Prostate gland (tissue), 2 donors: ENCODE results near the gene TNXB. TPM values are rescaled to one million over a fixed set of nuclear protein-coding genes. Genes with fewer than 3 reads are reported as not detected.

Experiments
- DNase-seq: peaks from one replicate; pipeline ENCODE4 v3.0.0-alpha.2; 2019; ENCODE audit warnings: low spot score
- H3K27ac ChIP-seq, 2 donors: fragments of 200-600 bp; sonication (generic); 2 replicates each; pipeline ENCODE4 v1.5.1; 2017 to 2019
- H3K27me3 ChIP-seq: fragments of 200-600 bp; sonication (generic); replicated peaks from 2 replicates; pipeline ENCODE4 v1.5.1; 2019; ENCODE audit not compliant: insufficient read depth
- H3K36me3 ChIP-seq, 2 donors: fragments of 200-600 bp; sonication (generic); 1 replicate in 1 of 2; 2 replicates in 1 of 2; pipeline versions ENCODE4 v1.5.1 to v1.8.1; 2017 to 2019
- H3K4me1 ChIP-seq: fragments of 200-600 bp; sonication (generic); replicated peaks from 2 replicates; pipeline ENCODE4 v1.5.1; 2019
- H3K4me3 ChIP-seq, 2 donors: fragments of 200-600 bp; sonication (generic); 2 replicates each; pipeline ENCODE4 v1.5.1; 2017 to 2019
- H3K9me3 ChIP-seq: fragments of 200-600 bp; sonication (generic); 2 replicates; pipeline ENCODE4 v1.5.1; 2017
- POLR2A ChIP-seq: fragments of 450-650 bp; IDR thresholded peaks from one replicate; pipeline ENCODE4 v1.6.1; 2016; ENCODE audit warnings: antibody characterized with exemption, mild to moderate bottlenecking
- POLR2AphosphoS5 ChIP-seq: sonication (generic); formaldehyde crosslinking; IDR thresholded peaks from one replicate; pipeline ENCODE4 v1.6.1; 2017; ENCODE audit warnings: antibody characterized with exemption
- WGBS: methylation state at CpG from one replicate; pipeline ENCODE4 v1.1.5; 2018; 5-methylcytosine and 5-hydroxymethylcytosine counted together
- intact Hi-C: fragments of 100-400 bp; cut with DNase I; formaldehyde crosslinking; loops from one replicate; pipeline ENCODE4 v1.14.2; 2022
- total RNA-seq, 2 donors: library from RNA; depleted of rRNA; stranded (reverse); fragments of >200 nt; gene quantifications; one replicate each; pipeline ENCODE4 v1.1.0, GENCODE V29; 2016
- TF ChIP-seq, protein P1 (sequence below), 4 experiments: fragments of 200-600 bp in 2 of 4; fragments of 450-650 bp in 2 of 4; sonication (generic) in 2 of 4; IDR thresholded peaks; 1 replicate in 3 of 4; 2 replicates in 1 of 4; pipeline ENCODE4 v1.5.1; 2016 to 2019; ENCODE audit warnings: antibody characterized with exemption in 4 of 4, mild to moderate bottlenecking in 2 of 4, moderate library complexity in 2 of 4

The TNXB gene
- total RNA-seq, 2 donors from 2014 or later, result 18.5 to 29.1 TPM

DNA sequence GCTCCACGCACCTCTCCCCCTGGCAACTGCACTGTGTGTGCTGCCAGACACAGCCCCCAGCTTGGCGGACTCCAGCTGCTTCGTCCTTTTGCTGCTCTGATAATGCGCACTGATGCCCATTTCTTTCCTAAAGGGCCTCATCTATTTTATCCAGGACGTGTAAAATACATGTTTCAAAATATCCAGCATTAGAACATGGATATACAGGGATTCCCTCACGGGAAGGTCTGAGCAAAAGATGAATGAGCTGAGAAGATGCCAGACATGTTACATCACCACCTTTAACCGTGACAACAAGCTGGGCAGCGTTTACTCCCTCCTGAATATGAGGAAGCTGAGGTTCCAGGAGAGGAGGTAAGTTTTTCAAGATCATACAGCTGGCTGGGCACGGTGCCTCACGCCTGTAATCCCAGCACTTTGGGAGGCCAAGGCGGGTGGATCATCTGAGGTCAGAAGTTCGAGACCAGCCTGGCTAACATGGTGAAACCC, 32.8 kb downstream of the TNXB start:
- intact Hi-C loops, result no loop called here
- no peaks in the 10 kb centered on the region for H3K4me1 ChIP-seq
- TF ChIP-seq POLR2AphosphoS5 (no peak), POLR2A (no peak)
- TF ChIP-seq, protein P1, sequence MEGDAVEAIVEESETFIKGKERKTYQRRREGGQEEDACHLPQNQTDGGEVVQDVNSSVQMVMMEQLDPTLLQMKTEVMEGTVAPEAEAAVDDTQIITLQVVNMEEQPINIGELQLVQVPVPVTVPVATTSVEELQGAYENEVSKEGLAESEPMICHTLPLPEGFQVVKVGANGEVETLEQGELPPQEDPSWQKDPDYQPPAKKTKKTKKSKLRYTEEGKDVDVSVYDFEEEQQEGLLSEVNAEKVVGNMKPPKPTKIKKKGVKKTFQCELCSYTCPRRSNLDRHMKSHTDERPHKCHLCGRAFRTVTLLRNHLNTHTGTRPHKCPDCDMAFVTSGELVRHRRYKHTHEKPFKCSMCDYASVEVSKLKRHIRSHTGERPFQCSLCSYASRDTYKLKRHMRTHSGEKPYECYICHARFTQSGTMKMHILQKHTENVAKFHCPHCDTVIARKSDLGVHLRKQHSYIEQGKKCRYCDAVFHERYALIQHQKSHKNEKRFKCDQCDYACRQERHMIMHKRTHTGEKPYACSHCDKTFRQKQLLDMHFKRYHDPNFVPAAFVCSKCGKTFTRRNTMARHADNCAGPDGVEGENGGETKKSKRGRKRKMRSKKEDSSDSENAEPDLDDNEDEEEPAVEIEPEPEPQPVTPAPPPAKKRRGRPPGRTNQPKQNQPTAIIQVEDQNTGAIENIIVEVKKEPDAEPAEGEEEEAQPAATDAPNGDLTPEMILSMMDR (IDR thresholded peaks at IDR 0.05), result no peak
- no peaks in the 10 kb centered on the region for H3K36me3 ChIP-seq
- DNase-seq, result no peak
- no peak overlapping the region for H3K4me3 ChIP-seq
- no peaks in the 10 kb centered on the region for H3K27me3 ChIP-seq
- H3K9me3 ChIP-seq, result no peaks in the 10 kb centered on the region
- 42% methylated on average over 12 of the region's 12 CpGs for WGBS
- H3K27ac ChIP-seq, result no peak overlapping the region

DNA sequence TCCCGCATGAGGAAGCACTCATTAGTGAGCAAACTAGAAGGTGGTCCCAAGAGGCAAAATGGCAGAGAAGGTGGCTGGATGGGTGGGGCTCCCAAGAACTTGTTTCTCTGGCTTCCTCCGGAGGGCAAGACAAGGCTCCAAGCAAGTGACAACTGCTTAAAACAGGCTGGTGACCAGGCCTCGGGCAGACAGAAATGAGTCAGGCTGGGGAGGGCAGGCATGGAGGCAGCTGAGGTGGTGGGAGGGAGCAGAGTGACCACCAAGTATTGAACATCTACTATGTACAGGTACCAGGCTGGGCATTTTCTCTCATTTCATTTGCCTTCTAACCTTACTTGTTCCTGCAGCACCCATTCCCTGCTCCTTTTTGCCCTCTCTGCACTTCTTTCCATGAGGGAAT, 33.4 kb downstream of the TNXB start:
- Histone ChIP-seq H3K27ac (no peak overlapping the region), H3K9me3 (no peaks in the 10 kb centered on the region), H3K4me1 (no peaks in the 10 kb centered on the region), H3K4me3 (no peak overlapping the region), H3K27me3 (no peaks in the 10 kb centered on the region), H3K36me3 (no peaks in the 10 kb centered on the region)
- intact Hi-C loops, result no loop called here
- no peak for DNase-seq
- TF ChIP-seq, protein P1 (IDR thresholded peaks at IDR 0.05), result no peak
- TF ChIP-seq POLR2A, result no peak
- WGBS, result 66% methylated on average over 3 of the region's 3 CpGs

DNA sequence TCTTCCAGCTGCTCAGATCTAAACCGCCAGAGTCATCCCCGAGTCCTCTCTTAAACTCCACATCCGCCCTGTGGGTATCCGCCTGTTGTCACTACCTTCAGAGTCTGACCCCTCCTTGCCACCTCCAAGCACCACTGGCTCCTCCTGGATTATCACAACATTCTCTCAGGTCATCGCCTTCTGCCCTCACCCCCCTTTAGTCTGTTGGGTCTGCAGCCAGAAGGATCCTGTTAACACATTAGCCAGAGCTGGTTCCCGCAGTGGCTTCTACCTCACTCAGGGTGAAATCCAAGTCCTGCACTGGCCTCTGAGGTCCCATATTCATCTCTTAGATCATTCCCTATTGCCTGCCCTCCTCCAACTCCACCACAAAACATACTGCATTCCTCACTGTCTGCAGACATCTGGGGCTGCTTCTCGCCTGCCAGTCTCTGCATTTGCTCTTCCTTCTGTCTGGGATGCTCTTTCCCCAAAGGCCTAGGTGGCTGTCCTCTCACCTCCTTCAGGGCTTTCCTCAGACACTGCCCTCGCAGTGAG, 34.1 kb downstream of the TNXB start:
- Histone ChIP-seq H3K27me3 (no peaks in the 10 kb centered on the region), H3K27ac (no peak overlapping the region), H3K9me3 (no peaks in the 10 kb centered on the region), H3K36me3 (no peaks in the 10 kb centered on the region), H3K4me1 (no peaks in the 10 kb centered on the region), H3K4me3 (no peak overlapping the region)
- no peak for DNase-seq
- 93% methylated on average over 8 of the region's 8 CpGs for WGBS
- TF ChIP-seq, protein P1 (IDR thresholded peaks at IDR 0.05), result no peak
- TF ChIP-seq POLR2AphosphoS5 (no peak), POLR2A (no peak)
- intact Hi-C loops, result no loop called here

DNA sequence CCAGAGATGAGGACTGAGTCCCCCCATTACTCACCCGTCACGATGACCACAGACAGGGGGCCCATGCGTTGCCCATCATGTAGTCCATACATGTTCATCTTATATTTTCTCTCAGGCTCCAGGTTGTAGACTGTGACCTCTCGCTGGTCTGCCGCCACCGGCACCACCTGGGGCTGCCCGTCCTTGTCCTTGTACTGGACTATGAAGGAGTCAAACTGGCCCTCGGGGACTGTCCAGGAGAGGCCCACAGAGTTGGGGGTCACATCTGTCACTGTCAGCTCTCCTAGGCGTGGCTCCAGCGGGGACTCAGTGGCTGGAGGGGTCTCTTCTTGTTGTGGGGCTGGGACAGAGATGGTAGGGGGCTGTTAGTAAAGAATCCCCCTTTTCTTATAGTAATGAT, 35.5 kb downstream of the TNXB start:
- no peak for DNase-seq
- TF ChIP-seq, protein P1 (IDR thresholded peaks at IDR 0.05), result no peak
- TF ChIP-seq POLR2AphosphoS5 (no peak), POLR2A (no peak)
- 97% methylated on average over 10 of the region's 10 CpGs for WGBS
- intact Hi-C loops, result no loop called here
- Histone ChIP-seq H3K4me1 (no peaks in the 10 kb centered on the region), H3K27ac (no peak overlapping the region), H3K9me3 (no peaks in the 10 kb centered on the region), H3K27me3 (no peaks in the 10 kb centered on the region), H3K4me3 (no peak overlapping the region), H3K36me3 (no peaks in the 10 kb centered on the region)

DNA sequence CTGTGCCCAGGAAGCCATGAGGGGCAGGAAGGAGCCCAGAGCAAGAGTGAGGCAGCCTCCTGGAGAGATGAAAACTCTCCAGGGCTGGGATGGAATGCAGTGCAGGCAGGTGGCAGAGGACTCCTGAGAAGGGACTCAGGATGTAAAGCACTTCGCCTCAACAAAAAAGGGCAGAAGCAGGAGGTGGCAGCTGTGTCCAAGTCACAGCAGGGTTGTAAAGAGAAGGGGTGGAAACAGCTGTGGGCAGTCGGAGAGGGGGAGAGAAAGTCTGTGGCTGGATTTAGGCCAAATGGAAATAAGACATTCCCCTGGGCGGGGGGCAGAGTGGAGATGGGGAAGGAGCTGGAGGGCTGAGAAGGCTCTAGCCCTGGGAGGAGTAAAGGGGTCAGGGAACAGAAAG, 36.0 kb downstream of the TNXB start:
- DNase-seq, result no peak
- no peak overlapping the region for H3K27ac ChIP-seq
- no peak overlapping the region for H3K4me3 ChIP-seq
- TF ChIP-seq POLR2A (no peak), POLR2AphosphoS5 (no peak)
- TF ChIP-seq, protein P1 (IDR thresholded peaks at IDR 0.05), result no peak
- H3K27me3 ChIP-seq, result no peaks in the 10 kb centered on the region
- no peaks in the 10 kb centered on the region for H3K36me3 ChIP-seq
- WGBS, result 93% methylated on average over 3 of the region's 3 CpGs
- intact Hi-C loops, result no loop called here
- H3K9me3 ChIP-seq, result no peaks in the 10 kb centered on the region
- no peaks in the 10 kb centered on the region for H3K4me1 ChIP-seq
